Neutrophil (primary cell): ENCODE measurements around the gene FGF14.

Experiments
- H3K27ac ChIP-seq: fragments of 200-600 bp; sonication (generic); 2 replicates; pipeline ENCODE4 v1.5.1; 2016; ENCODE audit warnings: mild to moderate bottlenecking, moderate library complexity
- H3K27me3 ChIP-seq: fragments of 200-600 bp; sonication (generic); 2 replicates; pipeline ENCODE4 v1.6.0; 2016; ENCODE audit warnings: mild to moderate bottlenecking
- H3K36me3 ChIP-seq: fragments of 200-600 bp; sonication (generic); 2 replicates; pipeline ENCODE4 v1.5.1; 2017
- H3K4me1 ChIP-seq, 2 experiments: fragments of 200-600 bp in 1 of 2; sonication (generic) in 1 of 2; 1 replicate in 1 of 2; 2 replicates in 1 of 2; pipeline versions ENCODE4 v1.5.1 to v1.6.1; 2013 to 2016; ENCODE audit warnings: low read depth in 1 of 2, low read length in 1 of 2, mild to moderate bottlenecking in 1 of 2, moderate library complexity in 1 of 2; ENCODE audit not compliant: control insufficient read depth in 1 of 2, insufficient read depth in 1 of 2
- H3K4me3 ChIP-seq, 2 experiments: fragments of 200-600 bp in 1 of 2; sonication (generic) in 1 of 2; 1 replicate in 1 of 2; 2 replicates in 1 of 2; pipeline ENCODE4 v1.5.1; 2013 to 2016; ENCODE audit warnings: low read depth in 1 of 2, low read length in 1 of 2, mild to moderate bottlenecking in 1 of 2, moderate library complexity in 1 of 2
- H3K9me3 ChIP-seq: fragments of 200-600 bp; sonication (generic); 2 replicates; pipeline ENCODE4 v1.5.1; 2016
- CTCF ChIP-seq: fragments of 200-600 bp; sonication (generic); IDR thresholded peaks from 2 replicates; pipeline ENCODE4 v1.5.1; 2016; ENCODE audit warnings: antibody characterized with exemption

Gene FGF14

GRCh38 chr13:102405499-102406100, 3.8 kb upstream of the FGF14 start:
- no peak overlapping the region for H3K27ac ChIP-seq
- TF ChIP-seq CTCF, result no peak
- H3K36me3 ChIP-seq, result no peaks in the 10 kb centered on the region
- no peaks in the 10 kb centered on the region for H3K4me1 ChIP-seq
- H3K9me3 ChIP-seq, result no peaks in the 10 kb centered on the region
- peaks cover 51% of the 10 kb centered on the region for H3K27me3 ChIP-seq
- H3K4me3 ChIP-seq, result no peak overlapping the region

GRCh38 chr13:102402290-102402689, 442 bp upstream of the FGF14 start:
- H3K27me3 ChIP-seq, result peaks cover 84% of the 10 kb centered on the region
- H3K27ac ChIP-seq, result no peak overlapping the region
- no peak for TF ChIP-seq CTCF
- H3K4me1 ChIP-seq, result no peaks in the 10 kb centered on the region
- no peaks in the 10 kb centered on the region for H3K9me3 ChIP-seq
- no peaks in the 10 kb centered on the region for H3K36me3 ChIP-seq
- no peak overlapping the region for H3K4me3 ChIP-seq

- Histone ChIP-seq H3K27ac (no peak overlapping the region), H3K4me1 (no peaks in the 10 kb centered on the region), H3K36me3 (no peaks in the 10 kb centered on the region), H3K9me3 (no peaks in the 10 kb centered on the region), H3K4me3 (no peak overlapping the region), H3K27me3 (peaks cover 94% of the 10 kb centered on the region)
- no peak for TF ChIP-seq CTCF
Measured at GRCh38 chr13:102401265-102401664, 583 bp downstream of the FGF14 start.

GRCh38 chr13:102400675-102401145, 1.1 kb downstream of the FGF14 start:
- H3K27ac ChIP-seq, result no peak overlapping the region

GRCh38 chr13:102399791-102400674, 1.8 kb downstream of the FGF14 start:
- H3K27ac ChIP-seq, result no peak overlapping the region
- H3K4me3 ChIP-seq, result no peak overlapping the region
- H3K27me3 ChIP-seq, result peaks cover 100% of the 10 kb centered on the region
- H3K9me3 ChIP-seq, result no peaks in the 10 kb centered on the region
- no peak for TF ChIP-seq CTCF
- no peaks in the 10 kb centered on the region for H3K4me1 ChIP-seq
- H3K36me3 ChIP-seq, result no peaks in the 10 kb centered on the region

More at GRCh38 chr13:102400675-102401145, 1.1 kb downstream of the FGF14 start:
- no peak for TF ChIP-seq CTCF
- Histone ChIP-seq H3K27me3 (peaks cover 99% of the 10 kb centered on the region), H3K36me3 (no peaks in the 10 kb centered on the region), H3K4me3 (no peak overlapping the region), H3K4me1 (no peaks in the 10 kb centered on the region), H3K9me3 (no peaks in the 10 kb centered on the region)
